Smooth muscle cell of the pulmonary artery (primary cell): Measurements from ENCODE around the gene RPL27. TPM values are rescaled to one million over a fixed set of nuclear protein-coding genes. Genes with fewer than 3 reads are reported as not detected.

Experiments used
- total RNA-seq: library from RNA; depleted of rRNA; stranded (reverse); fragments of >200 nt; gene quantifications from 2 replicates; pipeline ENCODE4 v1.2.3, GENCODE V29; 2014

Gene RPL27
- total RNA-seq = 364 and 471 TPM in 2 replicates

DNA sequence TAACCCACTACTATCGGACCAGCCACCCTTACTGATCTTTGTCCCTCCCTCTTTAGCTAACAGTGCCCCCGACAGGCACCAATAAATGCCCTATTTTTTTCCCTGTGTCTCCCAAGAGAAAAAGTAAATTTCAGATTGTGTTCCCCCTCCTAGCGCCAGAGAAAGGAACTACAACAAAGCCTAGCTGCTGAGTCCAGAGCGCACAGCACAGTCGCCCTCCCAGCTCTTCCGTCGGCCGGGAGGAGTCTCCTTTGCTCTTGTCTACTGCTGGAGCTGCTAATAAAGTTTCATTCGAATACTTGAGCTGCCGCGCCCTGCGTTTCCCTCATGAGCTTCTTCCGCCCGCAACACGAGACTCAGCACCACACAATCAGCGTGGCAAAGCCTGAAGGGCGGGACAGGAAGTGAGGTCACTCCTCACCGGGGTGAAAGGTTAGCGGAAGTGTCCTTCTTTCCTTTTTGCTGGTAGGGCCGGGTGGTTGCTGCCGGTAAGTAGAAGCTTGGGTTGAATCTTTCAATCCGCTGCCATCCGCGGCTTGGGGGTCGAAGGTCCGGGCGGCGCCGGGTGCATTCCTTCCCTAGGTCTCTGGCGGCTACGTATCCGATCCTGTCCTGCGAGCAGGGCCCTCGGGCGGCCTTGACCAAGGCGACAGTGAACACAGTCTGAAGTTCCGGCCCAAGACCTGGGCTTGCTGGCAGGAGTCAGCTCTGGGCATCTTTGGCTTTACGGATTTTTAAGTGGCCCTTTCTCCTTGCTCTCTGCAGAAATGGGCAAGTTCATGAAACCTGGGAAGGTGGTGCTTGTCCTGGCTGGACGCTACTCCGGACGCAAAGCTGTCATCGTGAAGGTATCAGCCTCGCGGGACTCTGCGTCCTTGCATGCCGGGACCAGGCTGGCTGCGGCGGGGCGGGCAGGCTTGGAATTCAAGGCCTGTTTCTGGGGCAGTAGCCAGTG is at the start of gene RPL27:
Gene RPL27 (plus strand): TSS at position 436 of the 955 bp plus-strand sequence. CDS start 332 bp downstream, at position 768.

GRCh38 chr17:42964161-42964932 is 33.9 kb upstream of the RPL27 start, which contains the start of gene AARSD1:
Gene AARSD1, minus strand, starts transcription at chr17:42964454. Its CDS starts 14 bp downstream, at chr17:42964440.

DNA sequence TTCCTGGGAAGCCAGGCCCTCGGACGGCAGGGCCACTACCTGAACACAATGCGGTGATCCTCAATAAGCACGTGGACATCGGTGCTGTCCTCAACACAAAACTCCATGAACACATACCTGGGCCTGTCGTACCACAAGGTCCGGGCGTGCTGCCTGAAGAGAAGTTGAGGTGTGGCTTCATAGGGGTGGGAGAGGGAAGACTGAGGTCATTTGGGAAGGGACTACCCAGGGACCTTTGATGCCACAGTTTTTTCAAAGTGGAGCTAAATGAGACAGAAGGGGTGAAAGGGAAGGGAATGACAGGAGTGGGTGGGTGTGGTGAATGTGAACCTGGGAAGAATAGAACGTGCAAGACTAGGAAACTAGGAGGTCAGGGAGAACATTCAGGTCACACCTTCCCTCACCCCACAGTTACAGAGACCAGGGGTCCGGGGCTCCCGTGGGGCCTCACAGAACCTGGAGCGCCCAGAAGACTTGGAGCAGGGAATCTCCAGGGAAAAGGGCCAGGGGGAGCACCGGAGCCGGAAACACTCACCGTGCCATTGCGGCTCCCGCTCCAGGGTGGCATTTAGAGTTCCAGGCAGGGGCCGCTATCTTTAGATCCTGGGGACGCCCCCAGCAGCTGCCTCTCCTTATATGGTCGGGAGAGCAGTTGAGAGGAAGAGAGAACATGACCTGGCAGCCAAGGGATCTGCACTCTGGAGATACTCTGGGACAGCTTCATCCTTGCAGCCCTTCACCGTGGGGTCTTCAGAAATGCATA is 18.5 kb upstream of the RPL27 start, which contains the start of gene PTGES3L:
Gene PTGES3L (minus strand): TSS at position 570 of the 763 bp plus-strand sequence. CDS start 27 bp downstream, at position 543.

GRCh38 chr17:42980274-42980765 is 17.9 kb upstream of the RPL27 start, which contains the start of gene RUNDC1:
Gene RUNDC1, plus strand, starts transcription at chr17:42980565. Its CDS starts 12 bp downstream, at chr17:42980577.

GRCh38 chr17:43006639-43007551 is 8.7 kb downstream of the RPL27 start, which contains the start of gene IFI35:
Gene IFI35, plus strand, starts transcription at chr17:43006784. Its CDS starts 164 bp downstream, at chr17:43006948.

DNA sequence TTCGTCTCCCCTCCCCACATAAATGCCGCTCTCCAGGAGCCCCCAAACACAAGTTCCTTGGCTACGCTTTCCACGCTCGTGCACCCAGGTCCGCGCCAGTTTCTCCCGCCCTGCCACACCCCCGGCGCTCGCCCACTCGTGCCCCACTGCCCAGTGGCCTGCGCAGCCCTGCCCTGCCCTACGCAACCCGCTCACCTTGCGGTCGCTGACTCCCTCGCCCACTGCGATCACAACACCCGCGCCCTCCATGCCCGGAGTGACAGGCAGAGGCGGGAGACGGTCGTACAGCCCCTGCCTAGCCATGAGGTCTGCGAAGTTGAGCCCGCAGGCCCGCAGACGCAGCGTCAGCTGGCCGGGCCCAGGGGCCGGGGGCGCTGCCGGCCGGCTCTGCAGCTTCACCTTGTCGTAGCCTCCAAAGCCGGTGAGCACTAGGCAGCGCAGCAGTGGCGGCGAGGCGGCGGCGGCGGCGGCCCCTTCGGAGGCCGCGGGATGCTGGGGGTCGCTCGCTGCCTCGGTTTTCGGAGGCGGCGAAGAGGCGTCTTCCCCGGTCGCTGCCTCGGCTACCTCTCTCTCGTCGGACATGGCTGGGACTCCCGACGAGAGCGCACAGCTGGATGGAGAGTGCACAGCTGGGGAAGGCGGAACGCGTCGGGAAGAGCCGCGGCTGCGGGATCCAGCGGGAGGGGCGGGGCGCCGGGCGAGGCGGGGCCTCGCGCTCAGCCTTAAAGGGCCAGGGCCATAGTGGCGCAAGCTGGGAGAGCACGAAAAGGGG is 23.7 kb downstream of the RPL27 start, which contains the start of gene VAT1:
Gene VAT1 (minus strand): TSS at position 645 of the 772 bp plus-strand sequence. CDS start 63 bp downstream, at position 582.

GRCh38 chr17:43024407-43025289 is 26.4 kb downstream of the RPL27 start, which contains the start of gene RND2:
Gene RND2, plus strand, starts transcription at chr17:43025231. Its CDS starts 117 bp downstream, at chr17:43025348.

Other genes starting within 250 kb of the RPL27 start
- gene RAMP2, start 237.2 kb upstream of the RPL27 start, total RNA-seq = 0.13 and 0.46 TPM in 2 replicates
- 44.1 and 44.4 TPM in 2 replicates for gene VPS25, start 225.0 kb upstream of the RPL27 start, total RNA-seq
- gene WNK4, start 217.8 kb upstream of the RPL27 start, total RNA-seq = 0.20 and 0.79 TPM in 2 replicates
- gene COA3, start 199.7 kb upstream of the RPL27 start, total RNA-seq = 41.7 and 50.0 TPM in 2 replicates
- gene CNTD1, start 199.6 kb upstream of the RPL27 start, total RNA-seq = 0.07 and 0.36 TPM in 2 replicates
- gene BECN1, start 174.1 kb upstream of the RPL27 start, total RNA-seq = 94.1 and 99.6 TPM in 2 replicates
- 60.6 and 62.2 TPM in 2 replicates for gene PSME3, start 165.0 kb upstream of the RPL27 start, total RNA-seq
- 0.79 and 0.85 TPM in 2 replicates for gene AOC2, start 153.8 kb upstream of the RPL27 start, total RNA-seq
- 1.3 and 5.9 TPM in 2 replicates for gene AOC3, start 147.2 kb upstream of the RPL27 start, total RNA-seq
- not detected in 2 replicates for gene G6PC1, start 97.6 kb upstream of the RPL27 start, total RNA-seq
- gene AARSD1, start 34.0 kb upstream of the RPL27 start, total RNA-seq = 18.2 and 20.0 TPM in 2 replicates
- 0.07 and 0.23 TPM in 2 replicates for gene PTGES3L, start 18.3 kb upstream of the RPL27 start, total RNA-seq
- 13.4 and 15.4 TPM in 2 replicates for gene RUNDC1, start 17.9 kb upstream of the RPL27 start, total RNA-seq
- gene IFI35, start 8.4 kb downstream of the RPL27 start, total RNA-seq = 14.2 and 21.2 TPM in 2 replicates
- gene VAT1, start 24.0 kb downstream of the RPL27 start, total RNA-seq = 136 and 240 TPM in 2 replicates
- gene RND2, start 26.8 kb downstream of the RPL27 start, total RNA-seq = 0.17 and 0.20 TPM in 2 replicates
- 9.0 and 10.1 TPM in 2 replicates for gene BRCA1, start 126.9 kb downstream of the RPL27 start, total RNA-seq
- gene NBR1, start 172.8 kb downstream of the RPL27 start, total RNA-seq = 114 and 132 TPM in 2 replicates
- gene TMEM106A, start 213.5 kb downstream of the RPL27 start, total RNA-seq = 5.5 and 6.5 TPM in 2 replicates
- gene CCDC200, start 230.2 kb downstream of the RPL27 start, total RNA-seq = not detected in 2 replicates
- gene RNU2-1, start 235.6 kb downstream of the RPL27 start, total RNA-seq = not detected in 2 replicates